ENCODE measurements around the gene KMT5C.

GRCh38 chr19:55321466-55322137 is 18.1 kb upstream of the KMT5C start:
- TF ChIP-seq CTCF (IDR thresholded peaks at IDR 0.05) (no peak), EZH2 (IDR thresholded peaks at IDR 0.05; ENCODE audit: borderline replicate concordance, insufficient read depth, low read depth, low read length, poor library complexity, severe bottlenecking) (no peak)

Measured in B cell (primary cell).